Neural cell (in vitro differentiated cells): ENCODE data around the gene CASP2. TPM values are rescaled to one million over a fixed set of nuclear protein-coding genes. Genes with fewer than 3 reads are reported as not detected.

Experiments
- H2AFZ ChIP-seq: fragments of 200-600, 300-800 bp; sonication (generic), shearing (Covaris generic); 2 replicates; pipeline ENCODE4 v1.6.0; 2014; ENCODE audit warnings: low read depth, mild to moderate bottlenecking, antibody characterized with exemption, low read length, moderate library complexity
- H3F3A ChIP-seq: fragments of 200-600 bp; shearing (Covaris generic); 2 replicates; pipeline ENCODE4 v1.6.1; 2016; ENCODE audit warnings: mild to moderate bottlenecking, moderate library complexity, mixed read lengths, antibody characterized with exemption, low read length; ENCODE audit not compliant: insufficient read depth, poor library complexity, severe bottlenecking
- H3K27ac ChIP-seq: fragments of 200-600, 300-800 bp; sonication (generic), shearing (Covaris generic); 2 replicates; pipeline ENCODE4 v1.5.1; 2014; ENCODE audit warnings: mild to moderate bottlenecking, low read length, moderate library complexity
- H3K27me3 ChIP-seq: fragments of 300-800, 200-600 bp; sonication (generic), shearing (Covaris generic); 2 replicates; pipeline ENCODE4 v1.6.0; 2014; ENCODE audit warnings: mild to moderate bottlenecking, low read depth, low read length, moderate library complexity; ENCODE audit not compliant: insufficient read depth
- H3K36me3 ChIP-seq: fragments of 300-800, 200-600 bp; sonication (generic), shearing (Covaris generic); 2 replicates; pipeline ENCODE4 v1.5.1; 2014; ENCODE audit warnings: mild to moderate bottlenecking, antibody characterized with exemption, low read length, moderate library complexity; ENCODE audit not compliant: insufficient read depth
- H3K4me2 ChIP-seq: fragments of 300-800, 200-600 bp; sonication (generic), shearing (Covaris generic); 2 replicates; pipeline ENCODE4 v1.6.0; 2014; ENCODE audit warnings: mild to moderate bottlenecking, low read length
- H3K4me3 ChIP-seq: fragments of 300-800, 200-600 bp; sonication (generic), shearing (Covaris generic); 2 replicates; pipeline ENCODE4 v1.5.1; 2014; ENCODE audit warnings: mild to moderate bottlenecking, low read length, moderate library complexity
- H3K79me2 ChIP-seq: fragments of 200-600 bp; shearing (Covaris generic); replicated peaks from 2 replicates; pipeline ENCODE4 v1.6.0; 2014; ENCODE audit warnings: mild to moderate bottlenecking, low read length, moderate library complexity; ENCODE audit not compliant: insufficient read depth
- H3K9ac ChIP-seq: fragments of 300-800, 200-600 bp; sonication (generic), shearing (Covaris generic); 2 replicates; pipeline ENCODE4 v1.6.1; 2016; ENCODE audit warnings: mild to moderate bottlenecking, low read length, mixed read lengths
- H3K9me2 ChIP-seq: fragments of 200-600 bp; shearing (Covaris generic); 2 replicates; pipeline ENCODE4 v1.6.1; 2016; ENCODE audit warnings: mild to moderate bottlenecking, low read length, mixed read lengths; ENCODE audit not compliant: insufficient read depth
- H3K9me3 ChIP-seq: fragments of 200-600, 300-800 bp; sonication (generic), shearing (Covaris generic); 2 replicates; pipeline ENCODE4 v1.6.1; 2016; ENCODE audit warnings: mild to moderate bottlenecking, mixed run types, low read length, moderate library complexity, mixed read lengths
- H4K20me1 ChIP-seq: fragments of 200-600 bp; shearing (Covaris generic); 2 replicates; pipeline ENCODE4 v1.6.1; 2016; ENCODE audit warnings: mild to moderate bottlenecking, mixed run types; ENCODE audit not compliant: insufficient read depth
- EP300 ChIP-seq: fragments of 450-650 bp; conservative IDR thresholded peaks from 2 replicates; pipeline ENCODE4 v1.6.1; 2014; ENCODE audit warnings: antibody characterized with exemption, mild to moderate bottlenecking, moderate library complexity; ENCODE audit not compliant: poor library complexity, severe bottlenecking
- EZH2 ChIP-seq: fragments of 200-600, 300-800 bp; shearing (Covaris generic), sonication (generic); IDR thresholded peaks from 2 replicates; pipeline ENCODE4 v1.6.1; 2014; ENCODE audit warnings: antibody characterized with exemption, low read length, borderline replicate concordance, mild to moderate bottlenecking; ENCODE audit not compliant: insufficient read depth, poor library complexity, severe bottlenecking
- MXI1 ChIP-seq: fragments of 450-650 bp; conservative IDR thresholded peaks from 2 replicates; pipeline ENCODE4 v1.6.1; 2014; ENCODE audit warnings: antibody characterized with exemption, mild to moderate bottlenecking; ENCODE audit not compliant: poor library complexity, severe bottlenecking
- POLR2AphosphoS5 ChIP-seq: IDR thresholded peaks from 2 replicates; pipeline ENCODE4 v1.6.1; 2012
- RAD21 ChIP-seq: fragments of 450-650 bp; conservative IDR thresholded peaks from 2 replicates; pipeline ENCODE4 v1.6.1; 2014; ENCODE audit warnings: antibody characterized with exemption, mild to moderate bottlenecking, moderate library complexity
- SMC3 ChIP-seq: fragments of 450-650 bp; conservative IDR thresholded peaks from 2 replicates; pipeline ENCODE4 v1.6.1; 2014; ENCODE audit warnings: antibody characterized with exemption, mild to moderate bottlenecking, moderate library complexity; ENCODE audit not compliant: poor library complexity
- TAF1 ChIP-seq: IDR thresholded peaks from 2 replicates; pipeline ENCODE4 v1.6.1; 2012; ENCODE audit warnings: low read depth
- polyA plus RNA-seq: library from polyadenylated mRNA; depleted of rRNA; stranded (reverse); fragments of >200 nt; gene quantifications from 2 replicates; pipeline ENCODE4 v1.2.3, GENCODE V29; 2014
- TF ChIP-seq, protein P1 (sequence below): IDR thresholded peaks from 2 replicates; pipeline ENCODE4 v1.6.1; 2012; ENCODE audit warnings: borderline replicate concordance
- TF ChIP-seq, protein P2 (sequence below): fragments of 450-650 bp; IDR thresholded peaks from 2 replicates; pipeline ENCODE4 v1.5.1; 2014; ENCODE audit warnings: antibody characterized with exemption, mild to moderate bottlenecking, moderate library complexity; ENCODE audit not compliant: poor library complexity, severe bottlenecking

CASP2 gene
- polyA plus RNA-seq, 1 donor from 2014 or later: 9.0 TPM

GRCh38 chr7:143285806-143286521 is 2.2 kb upstream of the CASP2 start:
- H3K27me3 ChIP-seq: no peaks in the 10 kb centered on the region
- no peak overlapping the region for H3K9ac ChIP-seq
- no peaks in the 10 kb centered on the region for H3F3A ChIP-seq
- H3K9me2 ChIP-seq: no peaks in the 10 kb centered on the region
- no peak overlapping the region for H3K4me3 ChIP-seq
- H4K20me1 ChIP-seq: no peaks in the 10 kb centered on the region
- no peak overlapping the region for H3K27ac ChIP-seq
- no peaks in the 10 kb centered on the region for H3K9me3 ChIP-seq
- peaks cover 27% of the 10 kb centered on the region for H3K79me2 ChIP-seq
- no peak overlapping the region for H3K4me2 ChIP-seq
- no peak overlapping the region for H2AFZ ChIP-seq
- TF ChIP-seq SMC3 (no peak), MXI1 (no peak), RAD21 (no peak), TAF1 (no peak), EP300 (no peak), POLR2AphosphoS5 (no peak), EZH2 (no peak)
- TF ChIP-seq, protein P1, sequence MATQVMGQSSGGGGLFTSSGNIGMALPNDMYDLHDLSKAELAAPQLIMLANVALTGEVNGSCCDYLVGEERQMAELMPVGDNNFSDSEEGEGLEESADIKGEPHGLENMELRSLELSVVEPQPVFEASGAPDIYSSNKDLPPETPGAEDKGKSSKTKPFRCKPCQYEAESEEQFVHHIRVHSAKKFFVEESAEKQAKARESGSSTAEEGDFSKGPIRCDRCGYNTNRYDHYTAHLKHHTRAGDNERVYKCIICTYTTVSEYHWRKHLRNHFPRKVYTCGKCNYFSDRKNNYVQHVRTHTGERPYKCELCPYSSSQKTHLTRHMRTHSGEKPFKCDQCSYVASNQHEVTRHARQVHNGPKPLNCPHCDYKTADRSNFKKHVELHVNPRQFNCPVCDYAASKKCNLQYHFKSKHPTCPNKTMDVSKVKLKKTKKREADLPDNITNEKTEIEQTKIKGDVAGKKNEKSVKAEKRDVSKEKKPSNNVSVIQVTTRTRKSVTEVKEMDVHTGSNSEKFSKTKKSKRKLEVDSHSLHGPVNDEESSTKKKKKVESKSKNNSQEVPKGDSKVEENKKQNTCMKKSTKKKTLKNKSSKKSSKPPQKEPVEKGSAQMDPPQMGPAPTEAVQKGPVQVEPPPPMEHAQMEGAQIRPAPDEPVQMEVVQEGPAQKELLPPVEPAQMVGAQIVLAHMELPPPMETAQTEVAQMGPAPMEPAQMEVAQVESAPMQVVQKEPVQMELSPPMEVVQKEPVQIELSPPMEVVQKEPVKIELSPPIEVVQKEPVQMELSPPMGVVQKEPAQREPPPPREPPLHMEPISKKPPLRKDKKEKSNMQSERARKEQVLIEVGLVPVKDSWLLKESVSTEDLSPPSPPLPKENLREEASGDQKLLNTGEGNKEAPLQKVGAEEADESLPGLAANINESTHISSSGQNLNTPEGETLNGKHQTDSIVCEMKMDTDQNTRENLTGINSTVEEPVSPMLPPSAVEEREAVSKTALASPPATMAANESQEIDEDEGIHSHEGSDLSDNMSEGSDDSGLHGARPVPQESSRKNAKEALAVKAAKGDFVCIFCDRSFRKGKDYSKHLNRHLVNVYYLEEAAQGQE: no peak
- TF ChIP-seq, protein P2, sequence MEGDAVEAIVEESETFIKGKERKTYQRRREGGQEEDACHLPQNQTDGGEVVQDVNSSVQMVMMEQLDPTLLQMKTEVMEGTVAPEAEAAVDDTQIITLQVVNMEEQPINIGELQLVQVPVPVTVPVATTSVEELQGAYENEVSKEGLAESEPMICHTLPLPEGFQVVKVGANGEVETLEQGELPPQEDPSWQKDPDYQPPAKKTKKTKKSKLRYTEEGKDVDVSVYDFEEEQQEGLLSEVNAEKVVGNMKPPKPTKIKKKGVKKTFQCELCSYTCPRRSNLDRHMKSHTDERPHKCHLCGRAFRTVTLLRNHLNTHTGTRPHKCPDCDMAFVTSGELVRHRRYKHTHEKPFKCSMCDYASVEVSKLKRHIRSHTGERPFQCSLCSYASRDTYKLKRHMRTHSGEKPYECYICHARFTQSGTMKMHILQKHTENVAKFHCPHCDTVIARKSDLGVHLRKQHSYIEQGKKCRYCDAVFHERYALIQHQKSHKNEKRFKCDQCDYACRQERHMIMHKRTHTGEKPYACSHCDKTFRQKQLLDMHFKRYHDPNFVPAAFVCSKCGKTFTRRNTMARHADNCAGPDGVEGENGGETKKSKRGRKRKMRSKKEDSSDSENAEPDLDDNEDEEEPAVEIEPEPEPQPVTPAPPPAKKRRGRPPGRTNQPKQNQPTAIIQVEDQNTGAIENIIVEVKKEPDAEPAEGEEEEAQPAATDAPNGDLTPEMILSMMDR: no peak
- H3K36me3 ChIP-seq: no peaks in the 10 kb centered on the region

- Histone ChIP-seq H3F3A (no peaks in the 10 kb centered on the region), H3K9me2 (no peaks in the 10 kb centered on the region), H3K4me3 (no peak overlapping the region), H2AFZ (no peak overlapping the region), H3K79me2 (peaks cover 32% of the 10 kb centered on the region), H3K27ac (no peak overlapping the region), H4K20me1 (no peaks in the 10 kb centered on the region), H3K9ac (no peak overlapping the region), H3K27me3 (no peaks in the 10 kb centered on the region), H3K36me3 (no peaks in the 10 kb centered on the region), H3K4me2 (no peak overlapping the region), H3K9me3 (no peaks in the 10 kb centered on the region)
- TF ChIP-seq RAD21 (no peak), POLR2AphosphoS5 (no peak), EZH2 (no peak), SMC3 (no peak), TAF1 (no peak)
- TF ChIP-seq, protein P1: no peak
- TF ChIP-seq, protein P2: no peak
Measured at GRCh38 chr7:143286522-143286890, 1.6 kb upstream of the CASP2 start.
